ENCODE measurements around the gene IFRD2. TPM values are rescaled to one million over a fixed set of nuclear protein-coding genes. Genes with fewer than 3 reads are reported as not detected.

The IFRD2 gene
- polyA plus RNA-seq, 1 of the 3 experiments (the other 2 are of a cell fraction) = 73.2 TPM

DNA sequence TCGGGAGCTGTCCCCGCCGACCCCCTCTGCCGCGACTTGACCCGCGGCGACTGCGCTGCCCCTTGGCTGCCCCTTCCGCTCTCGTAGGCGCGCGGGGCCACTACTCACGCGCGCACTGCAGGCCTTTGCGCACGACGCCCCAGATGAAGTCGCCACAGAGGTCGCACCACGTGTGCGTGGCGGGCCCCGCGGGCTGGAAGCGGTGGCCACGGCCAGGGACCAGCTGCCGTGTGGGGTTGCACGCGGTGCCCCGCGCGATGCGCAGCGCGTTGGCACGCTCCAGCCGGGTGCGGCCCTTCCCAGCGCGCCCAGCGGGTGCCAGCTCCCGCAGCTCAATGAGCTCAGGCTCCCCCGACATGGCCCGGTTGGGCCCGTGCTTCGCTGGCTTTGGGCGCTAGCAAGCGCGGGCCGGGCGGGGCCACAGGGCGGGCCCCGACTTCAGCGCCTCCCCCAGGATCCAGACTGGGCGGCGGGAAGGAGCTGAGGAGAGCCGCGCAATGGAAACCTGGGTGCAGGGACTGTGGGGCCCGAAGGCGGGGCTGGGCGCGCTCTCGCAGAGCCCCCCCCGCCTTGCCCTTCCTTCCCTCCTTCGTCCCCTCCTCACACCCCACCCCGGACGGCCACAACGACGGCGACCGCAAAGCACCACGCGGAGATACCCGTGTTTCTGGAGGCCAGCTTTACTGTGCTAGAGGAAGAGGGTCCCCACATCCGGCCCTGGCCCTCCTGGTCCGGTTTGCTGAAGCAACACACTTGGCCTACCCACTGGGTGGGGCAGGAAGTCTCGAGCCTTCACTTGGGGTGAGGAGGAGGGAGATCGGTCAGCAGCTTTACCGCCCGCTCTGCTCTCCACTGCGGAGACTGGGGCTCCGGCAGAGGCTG lies 48.5 kb upstream of the IFRD2 start, which contains the start of gene RASSF1:
Gene RASSF1, minus strand, starts transcription at position 389 of the 882 bp plus-strand sequence. Its CDS starts 31 bp downstream, at position 358.
- TF ChIP-seq GABPA (IDR thresholded peaks at IDR 0.05; ENCODE audit: low read depth) (no peak), TCF12 (IDR thresholded peaks at IDR 0.05) (no peak), MEF2A (IDR thresholded peaks at IDR 0.05; ENCODE audit: borderline replicate concordance, low read depth) (no peak), TEAD4 (IDR thresholded peaks at IDR 0.05; ENCODE audit: borderline replicate concordance, insufficient read depth) (no peak), YY1 (IDR thresholded peaks at IDR 0.05; ENCODE audit: low read depth) (no peak), POLR2AphosphoS5 (IDR thresholded peaks at IDR 0.05; ENCODE audit: low read depth, low read length) (no peak), SIN3A (IDR thresholded peaks at IDR 0.05; ENCODE audit: borderline replicate concordance, low read depth, low read length) (no peak), MXI1 (IDR thresholded peaks at IDR 0.05; ENCODE audit: low read depth, low read length) (no peak), RXRA (IDR thresholded peaks at IDR 0.05; ENCODE audit: borderline replicate concordance, low read depth) (no peak)
- TF ChIP-seq, protein P1, sequence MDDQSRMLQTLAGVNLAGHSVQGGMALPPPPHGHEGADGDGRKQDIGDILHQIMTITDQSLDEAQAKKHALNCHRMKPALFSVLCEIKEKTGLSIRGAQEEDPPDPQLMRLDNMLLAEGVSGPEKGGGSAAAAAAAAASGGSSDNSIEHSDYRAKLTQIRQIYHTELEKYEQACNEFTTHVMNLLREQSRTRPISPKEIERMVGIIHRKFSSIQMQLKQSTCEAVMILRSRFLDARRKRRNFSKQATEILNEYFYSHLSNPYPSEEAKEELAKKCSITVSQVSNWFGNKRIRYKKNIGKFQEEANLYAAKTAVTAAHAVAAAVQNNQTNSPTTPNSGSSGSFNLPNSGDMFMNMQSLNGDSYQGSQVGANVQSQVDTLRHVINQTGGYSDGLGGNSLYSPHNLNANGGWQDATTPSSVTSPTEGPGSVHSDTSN (IDR thresholded peaks at IDR 0.05) = no peak
- TF ChIP-seq, protein P2, sequence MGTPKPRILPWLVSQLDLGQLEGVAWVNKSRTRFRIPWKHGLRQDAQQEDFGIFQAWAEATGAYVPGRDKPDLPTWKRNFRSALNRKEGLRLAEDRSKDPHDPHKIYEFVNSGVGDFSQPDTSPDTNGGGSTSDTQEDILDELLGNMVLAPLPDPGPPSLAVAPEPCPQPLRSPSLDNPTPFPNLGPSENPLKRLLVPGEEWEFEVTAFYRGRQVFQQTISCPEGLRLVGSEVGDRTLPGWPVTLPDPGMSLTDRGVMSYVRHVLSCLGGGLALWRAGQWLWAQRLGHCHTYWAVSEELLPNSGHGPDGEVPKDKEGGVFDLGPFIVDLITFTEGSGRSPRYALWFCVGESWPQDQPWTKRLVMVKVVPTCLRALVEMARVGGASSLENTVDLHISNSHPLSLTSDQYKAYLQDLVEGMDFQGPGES (IDR thresholded peaks at IDR 0.05; ENCODE audit: low read depth, low read length) = no peak
- Histone ChIP-seq H3K9me2 (no peaks in the 10 kb centered on the region), H3K4me2 (no peak within 1 kb of the TSS), H3F3A (replicated peaks; ENCODE audit: insufficient read depth) (no peaks in the 10 kb centered on the region), H3K36me3 (replicated peaks in 1 of 2; ENCODE audit: control insufficient read depth in 1 of 2, insufficient read depth in 2 of 2, low read length in 1 of 2) (no peaks in the 10 kb centered on the region), H3K27ac (ENCODE audit: low read depth in 2 of 2, low read length in 1 of 2) (no peak within 1 kb of the TSS), H2AFZ (ENCODE audit: low read depth) (no peak within 1 kb of the TSS), H3K9me3 (no peaks in the 10 kb centered on the region), H3K4me3 (ENCODE audit: low read depth in 2 of 2, low read length in 1 of 2) (no peak within 1 kb of the TSS), H3K79me2 (ENCODE audit: insufficient read depth) (peaks cover 24% of the 10 kb centered on the region), H3K27me3 (ENCODE audit: insufficient read depth) (no peaks in the 10 kb centered on the region), H3K9ac (no peak within 1 kb of the TSS), H4K20me1 (ENCODE audit: insufficient read depth) (no peaks in the 10 kb centered on the region), H3K4me1 (ENCODE audit: control insufficient read depth in 1 of 2, insufficient read depth in 2 of 2, low read depth in 1 of 2, low read length in 1 of 2) (peaks cover 5 to 21% of the 10 kb centered on the region in 2 experiments; a peak in 3 of 4 replicates)
- no peak for DNase-seq
- ChIA-PET CTCF (interaction anchor here (0.9 to 6.8 kb wide), 4 partner anchors 8 to 88 kb away, joined by 3 to 40 read pairs (median 3); partner anchors contain the start of genes CYB561D2 and NPRL2), POLR2A (no interaction called here)
- WGBS (ENCODE audit: low lambda C conversion rate) = 96% methylated on average over 59 of the region's 85 CpGs

DNA sequence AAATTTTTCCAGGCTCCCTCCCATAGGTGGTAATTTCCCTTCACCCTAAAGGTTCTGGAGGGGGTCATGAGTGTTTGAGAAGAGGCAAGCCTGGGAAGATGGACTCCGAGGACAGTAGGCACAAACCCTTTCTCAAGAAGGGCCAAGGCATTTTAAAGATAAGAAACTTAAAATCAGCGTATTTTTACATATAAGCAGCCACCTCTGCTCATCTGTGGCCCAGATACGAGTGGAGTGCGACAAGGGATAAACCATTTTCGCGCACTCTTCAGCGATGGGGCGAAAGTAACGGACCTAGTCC lies 47.9 kb upstream of the IFRD2 start:
- Histone ChIP-seq H3K27ac (ENCODE audit: low read depth in 2 of 2, low read length in 1 of 2) (no peak overlapping the region), H3K9me2 (no peaks in the 10 kb centered on the region), H4K20me1 (ENCODE audit: insufficient read depth) (no peaks in the 10 kb centered on the region), H3K27me3 (ENCODE audit: insufficient read depth) (no peaks in the 10 kb centered on the region), H3K9ac (no peak overlapping the region), H3K4me1 (ENCODE audit: control insufficient read depth in 1 of 2, insufficient read depth in 2 of 2, low read depth in 1 of 2, low read length in 1 of 2) (peaks cover 5 to 22% of the 10 kb centered on the region in 2 experiments), H3K36me3 (replicated peaks in 1 of 2; ENCODE audit: control insufficient read depth in 1 of 2, insufficient read depth in 2 of 2, low read length in 1 of 2) (no peaks in the 10 kb centered on the region), H3K4me3 (ENCODE audit: low read depth in 2 of 2, low read length in 1 of 2) (no peak overlapping the region), H3K4me2 (no peak overlapping the region), H3K9me3 (no peaks in the 10 kb centered on the region), H3K79me2 (ENCODE audit: insufficient read depth) (peaks cover 29% of the 10 kb centered on the region), H2AFZ (ENCODE audit: low read depth) (no peak overlapping the region), H3F3A (replicated peaks; ENCODE audit: insufficient read depth) (no peaks in the 10 kb centered on the region)
- DNase-seq = no peak
- 94% methylated on average over 9 of the region's 9 CpGs for WGBS (ENCODE audit: low lambda C conversion rate)
- POLR2A ChIA-PET = no interaction called here
- TF ChIP-seq, protein P3, sequence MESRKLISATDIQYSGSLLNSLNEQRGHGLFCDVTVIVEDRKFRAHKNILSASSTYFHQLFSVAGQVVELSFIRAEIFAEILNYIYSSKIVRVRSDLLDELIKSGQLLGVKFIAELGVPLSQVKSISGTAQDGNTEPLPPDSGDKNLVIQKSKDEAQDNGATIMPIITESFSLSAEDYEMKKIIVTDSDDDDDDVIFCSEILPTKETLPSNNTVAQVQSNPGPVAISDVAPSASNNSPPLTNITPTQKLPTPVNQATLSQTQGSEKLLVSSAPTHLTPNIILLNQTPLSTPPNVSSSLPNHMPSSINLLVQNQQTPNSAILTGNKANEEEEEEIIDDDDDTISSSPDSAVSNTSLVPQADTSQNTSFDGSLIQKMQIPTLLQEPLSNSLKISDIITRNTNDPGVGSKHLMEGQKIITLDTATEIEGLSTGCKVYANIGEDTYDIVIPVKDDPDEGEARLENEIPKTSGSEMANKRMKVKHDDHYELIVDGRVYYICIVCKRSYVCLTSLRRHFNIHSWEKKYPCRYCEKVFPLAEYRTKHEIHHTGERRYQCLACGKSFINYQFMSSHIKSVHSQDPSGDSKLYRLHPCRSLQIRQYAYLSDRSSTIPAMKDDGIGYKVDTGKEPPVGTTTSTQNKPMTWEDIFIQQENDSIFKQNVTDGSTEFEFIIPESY (IDR thresholded peaks at IDR 0.05; ENCODE audit: borderline replicate concordance, low read depth) = no peak
- CTCF ChIA-PET = interaction anchor here (0.9 to 6.8 kb wide), 3 partner anchors 9 to 89 kb away, joined by 3 to 40 read pairs (median 3); partner anchors contain the start of genes CYB561D2 and NPRL2

Measured in SK-N-SH (cell line).